ENCODE measurements around the gene LSM14B.
"Not testable (repeated sequence)": the region's sequence is repeated elsewhere in the genome, so short reads cannot be mapped to it uniquely, and the experiment has no call there.

LSM14B gene

DNA sequence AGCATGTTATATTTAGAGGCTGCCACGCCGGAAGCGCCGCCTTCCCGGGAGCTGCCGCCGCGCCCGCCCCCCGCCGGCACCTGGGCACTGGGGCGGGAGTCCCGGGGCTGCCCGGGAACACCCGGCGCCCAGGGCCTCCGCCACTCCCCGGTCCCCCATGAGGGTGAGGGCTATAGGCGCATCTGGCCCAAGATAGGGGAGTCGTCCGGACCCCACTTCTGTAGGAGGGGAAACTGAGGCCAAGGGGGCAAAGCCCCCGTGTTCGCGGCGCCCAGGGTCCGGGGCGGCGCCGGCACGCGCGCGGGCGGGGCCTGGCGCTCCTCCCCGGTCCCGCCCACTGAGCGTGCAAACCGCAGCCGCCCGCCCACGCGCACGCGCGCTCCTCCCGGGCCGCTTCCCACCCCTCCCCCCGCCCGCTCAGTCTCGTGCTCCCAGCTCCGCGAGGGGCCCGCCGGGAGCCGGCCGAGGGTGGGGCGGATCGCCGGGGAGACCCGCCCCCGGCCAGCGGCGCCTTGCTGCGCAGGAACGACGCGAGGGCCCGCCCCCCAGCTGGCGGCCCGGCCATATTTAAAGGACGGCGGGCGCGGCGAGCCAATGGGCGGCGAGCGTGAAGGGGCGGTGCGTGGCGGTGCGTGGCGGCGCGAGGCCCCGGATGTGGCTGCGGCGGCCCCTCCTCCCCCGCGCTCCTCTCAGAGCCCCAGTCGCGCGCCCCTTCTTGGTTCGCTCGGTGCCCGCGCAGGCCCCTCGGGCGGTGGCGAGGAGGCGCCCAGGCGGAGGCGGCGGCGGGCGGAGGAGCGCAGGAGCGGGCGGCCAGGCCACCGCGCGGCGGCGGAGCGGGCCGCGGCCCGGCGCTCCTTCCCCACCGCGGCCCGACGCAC is at the start of gene LSM14B:
LSM14B (plus strand) TSS at position 700 of the 878 bp plus-strand sequence. CDS start 192 bp downstream, outside the sequence.
- DNase-seq (ENCODE audit: low read depth), result peak; percentile 97

DNA sequence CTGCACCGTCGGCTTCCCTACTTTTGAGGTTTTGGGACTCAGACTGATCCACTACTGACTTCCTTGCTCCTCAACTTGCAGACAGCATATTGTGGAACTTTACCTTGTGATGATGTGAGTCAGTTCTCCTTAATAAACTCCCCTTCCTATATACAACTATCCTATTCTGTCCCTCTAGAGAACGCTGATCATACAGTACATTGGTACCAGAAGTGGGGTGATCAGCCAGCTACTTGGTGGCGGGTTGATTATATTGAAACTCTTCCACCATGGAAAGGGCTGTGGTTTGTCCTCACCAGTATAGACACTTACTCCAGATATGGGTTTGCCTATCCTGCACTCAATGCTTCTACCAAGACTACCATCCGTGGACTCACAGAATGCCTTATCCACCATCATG is 49.0 kb upstream of the LSM14B start:
- DNase-seq (ENCODE audit: low read depth), result no peak

DNA sequence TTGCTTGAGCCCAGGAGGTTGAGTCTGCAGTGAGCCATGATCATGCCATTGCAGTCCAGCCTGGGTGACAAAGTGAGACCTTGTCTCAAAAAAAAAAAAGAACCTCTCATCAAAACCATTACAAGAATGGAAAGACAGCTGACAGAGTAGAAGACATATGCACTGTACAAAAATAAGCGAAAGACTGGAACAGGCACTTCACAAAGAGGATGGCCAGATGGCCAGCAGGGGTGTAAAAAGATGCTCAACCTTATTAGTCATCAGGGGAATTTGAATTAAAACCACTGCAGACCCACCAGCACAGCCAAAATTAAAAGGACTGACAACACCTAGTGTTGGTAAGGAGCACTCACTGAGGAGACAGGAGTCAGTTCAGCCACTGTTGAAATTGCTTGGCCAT is 43.1 kb upstream of the LSM14B start:
- no peak for DNase-seq (ENCODE audit: low read depth)

DNA sequence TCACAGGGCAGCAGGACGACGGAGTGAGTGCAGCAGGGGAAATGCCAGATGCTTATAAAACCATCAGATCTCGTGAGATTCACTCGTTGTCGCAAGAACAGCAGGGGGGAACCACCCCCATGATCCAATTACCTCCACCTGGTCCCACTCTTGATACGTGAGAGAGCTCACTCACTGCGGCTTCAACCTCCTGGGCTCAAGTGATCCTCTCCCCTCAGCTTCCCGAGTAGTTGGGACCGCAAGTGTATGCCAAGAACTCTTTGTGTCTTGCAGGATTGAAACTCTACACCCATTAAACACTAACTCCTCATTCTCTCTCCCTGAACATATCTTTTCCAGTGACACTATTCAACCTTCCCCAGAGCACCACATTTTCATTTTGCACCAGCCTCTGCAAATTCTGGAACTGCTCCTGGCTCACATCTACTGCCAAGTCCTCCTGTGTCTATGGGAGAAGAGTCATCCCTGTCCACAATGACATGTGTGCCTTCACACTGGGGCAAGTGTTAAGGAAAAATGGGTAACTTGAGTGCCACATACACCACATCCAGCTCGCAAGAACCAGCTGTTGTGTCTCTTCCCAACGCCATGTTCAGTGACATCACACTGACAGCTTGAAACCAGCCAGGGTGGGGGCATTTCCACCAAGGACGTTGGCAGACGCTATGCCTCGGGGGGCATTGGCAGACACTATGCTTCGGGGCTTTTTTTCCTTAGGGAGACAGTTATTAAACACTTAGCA is 41.9 kb upstream of the LSM14B start:
- DNase-seq (ENCODE audit: low read depth), result no peak

DNA sequence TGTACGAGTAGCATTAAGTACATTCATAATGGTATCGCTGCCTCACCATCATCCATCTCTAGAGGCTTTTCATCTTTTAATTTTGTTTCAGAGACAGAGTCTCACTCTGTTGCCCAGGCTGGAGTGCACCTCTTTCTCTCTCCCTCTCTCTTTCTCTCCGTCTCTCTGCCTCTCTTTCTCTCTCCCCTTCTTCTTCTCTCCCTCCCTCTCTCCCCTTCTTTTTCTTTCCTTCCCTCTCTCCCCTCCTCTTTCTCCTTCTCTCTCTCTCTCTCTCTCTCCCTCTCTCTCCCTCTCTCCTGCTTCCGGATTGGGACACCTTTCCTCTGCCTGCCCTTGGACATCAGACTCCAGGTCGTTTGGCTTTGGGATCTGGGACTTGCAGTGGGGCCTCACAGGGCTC is 39.0 kb upstream of the LSM14B start:
- no peak for DNase-seq (ENCODE audit: low read depth)

DNA sequence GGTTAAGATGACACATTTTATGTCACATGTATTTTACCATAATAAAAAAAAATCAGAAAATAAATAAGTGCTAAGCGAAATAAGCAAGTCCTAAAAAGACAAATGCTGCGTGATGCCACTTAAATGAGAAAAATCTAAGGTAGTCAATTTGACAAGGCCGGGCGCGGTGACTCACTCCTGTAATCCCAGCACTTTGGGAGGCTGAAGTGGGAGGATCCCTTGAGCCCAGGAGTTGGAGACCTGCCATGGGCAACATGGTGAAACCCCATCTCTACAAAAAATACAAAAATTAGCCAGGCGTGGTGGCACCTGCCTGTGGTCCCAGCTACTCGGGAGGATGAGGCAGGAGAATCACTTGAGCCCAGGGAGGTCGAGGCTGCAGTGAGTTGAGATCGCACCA is 38.1 kb upstream of the LSM14B start:
- not testable (repeated sequence) for DNase-seq (ENCODE audit: low read depth)

DNA sequence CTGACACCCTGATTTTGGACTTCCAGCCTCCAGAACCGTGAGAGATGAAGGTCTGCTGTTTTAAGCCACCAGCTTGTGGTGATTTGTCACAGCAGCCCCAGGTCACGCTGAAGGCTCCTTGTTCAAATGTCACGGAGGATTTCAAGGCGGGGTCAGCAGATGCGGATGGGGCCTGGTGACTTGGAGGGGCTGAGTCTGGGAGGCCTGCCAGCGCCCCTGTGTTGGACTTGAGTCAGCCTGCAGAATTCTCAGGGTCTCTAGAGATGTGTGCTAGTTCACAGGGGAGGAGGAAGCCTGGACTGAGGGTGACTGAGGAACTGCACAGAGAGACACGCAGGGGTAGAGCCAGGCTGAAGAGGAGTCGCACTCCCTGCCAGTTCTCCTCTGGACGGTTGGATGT is 37.1 kb upstream of the LSM14B start:
- no peak for DNase-seq (ENCODE audit: low read depth)

DNA sequence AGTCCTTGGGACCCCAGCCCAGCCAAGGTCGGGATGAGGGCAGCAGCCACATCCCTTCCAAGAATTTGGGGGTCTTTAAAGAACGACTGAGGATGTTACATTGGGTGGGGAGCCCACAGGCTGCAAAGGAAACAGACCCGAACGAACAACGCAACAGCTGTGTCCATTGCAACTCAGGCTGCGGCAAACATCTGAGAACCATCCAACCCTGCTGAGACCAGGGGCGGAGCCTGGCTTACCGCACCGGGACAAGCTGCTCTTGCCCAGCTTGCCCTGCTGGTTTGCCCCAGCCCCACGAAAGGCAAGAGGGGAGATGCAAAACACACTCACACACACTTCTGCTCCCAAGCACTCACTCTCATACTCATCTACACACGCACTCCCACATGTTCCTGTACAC is 35.0 kb upstream of the LSM14B start:
- DNase-seq (ENCODE audit: low read depth), result no peak

DNA sequence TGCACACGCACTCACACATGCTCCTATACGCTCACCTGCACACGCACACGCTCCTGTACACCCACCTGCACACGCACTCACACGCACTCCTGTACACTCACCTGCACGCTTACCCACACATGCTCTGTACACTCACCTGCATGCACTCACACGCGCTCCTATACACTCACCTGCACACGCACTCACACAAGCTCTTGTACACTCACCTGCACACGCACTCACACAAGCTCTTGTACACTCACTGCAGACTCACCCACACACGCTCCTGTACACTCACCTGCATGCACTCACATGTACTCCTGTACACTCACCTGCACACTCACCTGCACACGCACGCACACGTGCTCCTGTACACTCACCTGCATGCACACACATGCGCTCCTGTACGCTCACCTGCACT is 34.6 kb upstream of the LSM14B start:
- DNase-seq (ENCODE audit: low read depth), result no peak

DNA sequence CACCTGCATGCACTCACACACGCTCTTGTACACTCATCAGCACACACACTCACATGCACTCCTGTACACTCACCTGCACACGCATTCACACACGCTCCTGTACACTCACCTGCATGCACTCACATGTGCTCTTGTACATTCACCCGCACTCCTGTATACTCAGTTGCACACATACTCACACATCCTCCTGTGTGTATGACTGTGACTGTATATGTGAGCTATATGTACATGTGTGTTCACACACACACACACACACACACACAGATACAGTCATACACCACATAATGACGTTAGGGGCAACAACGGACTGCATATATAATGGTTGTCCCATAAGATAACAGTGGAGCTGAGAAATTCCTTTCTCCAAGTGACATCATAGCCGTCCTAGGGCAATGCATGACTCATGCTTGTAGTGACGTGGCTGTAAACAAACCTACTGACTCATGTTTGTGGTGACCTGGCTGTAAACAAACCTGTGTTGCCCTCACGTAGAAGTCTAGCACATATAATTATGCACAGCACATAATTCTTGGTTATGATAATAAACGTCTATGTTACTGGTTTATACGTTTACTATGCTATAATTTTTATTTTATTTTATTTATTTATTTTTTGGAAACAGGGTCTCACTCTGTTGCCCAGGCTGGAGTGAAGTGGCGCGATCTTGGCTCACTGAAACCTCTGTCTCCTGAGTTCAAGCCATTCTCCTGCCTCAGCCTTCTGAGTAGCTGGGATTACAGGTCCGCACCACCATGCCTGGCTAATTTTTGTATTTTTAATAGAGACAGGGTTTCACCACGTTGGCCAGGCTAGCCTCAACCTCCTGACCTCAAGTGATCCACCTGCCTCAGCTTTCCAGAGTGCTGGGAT is 33.8 kb upstream of the LSM14B start:
- peak; percentile 76 for DNase-seq (ENCODE audit: low read depth)

DNA sequence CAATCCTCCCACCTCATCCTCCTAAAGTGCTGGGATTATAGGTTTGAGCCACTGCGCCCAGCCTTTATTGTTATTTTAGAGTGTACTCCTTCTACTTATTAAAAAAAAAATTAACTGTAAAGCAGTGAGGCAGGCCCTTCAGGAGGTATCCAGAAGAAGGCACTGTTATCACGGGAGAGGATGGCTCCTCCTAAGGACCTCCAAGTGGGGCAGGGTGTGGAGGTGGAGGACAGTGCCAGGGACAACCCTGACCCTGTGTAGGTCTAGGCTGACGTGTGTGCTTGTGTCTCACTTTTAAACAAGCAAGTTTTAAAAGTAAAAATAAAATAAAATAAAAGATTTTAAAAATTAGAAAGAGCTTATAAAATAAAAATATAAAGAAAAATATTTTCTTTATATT is 32.9 kb upstream of the LSM14B start:
- DNase-seq (ENCODE audit: low read depth), result no peak

DNA sequence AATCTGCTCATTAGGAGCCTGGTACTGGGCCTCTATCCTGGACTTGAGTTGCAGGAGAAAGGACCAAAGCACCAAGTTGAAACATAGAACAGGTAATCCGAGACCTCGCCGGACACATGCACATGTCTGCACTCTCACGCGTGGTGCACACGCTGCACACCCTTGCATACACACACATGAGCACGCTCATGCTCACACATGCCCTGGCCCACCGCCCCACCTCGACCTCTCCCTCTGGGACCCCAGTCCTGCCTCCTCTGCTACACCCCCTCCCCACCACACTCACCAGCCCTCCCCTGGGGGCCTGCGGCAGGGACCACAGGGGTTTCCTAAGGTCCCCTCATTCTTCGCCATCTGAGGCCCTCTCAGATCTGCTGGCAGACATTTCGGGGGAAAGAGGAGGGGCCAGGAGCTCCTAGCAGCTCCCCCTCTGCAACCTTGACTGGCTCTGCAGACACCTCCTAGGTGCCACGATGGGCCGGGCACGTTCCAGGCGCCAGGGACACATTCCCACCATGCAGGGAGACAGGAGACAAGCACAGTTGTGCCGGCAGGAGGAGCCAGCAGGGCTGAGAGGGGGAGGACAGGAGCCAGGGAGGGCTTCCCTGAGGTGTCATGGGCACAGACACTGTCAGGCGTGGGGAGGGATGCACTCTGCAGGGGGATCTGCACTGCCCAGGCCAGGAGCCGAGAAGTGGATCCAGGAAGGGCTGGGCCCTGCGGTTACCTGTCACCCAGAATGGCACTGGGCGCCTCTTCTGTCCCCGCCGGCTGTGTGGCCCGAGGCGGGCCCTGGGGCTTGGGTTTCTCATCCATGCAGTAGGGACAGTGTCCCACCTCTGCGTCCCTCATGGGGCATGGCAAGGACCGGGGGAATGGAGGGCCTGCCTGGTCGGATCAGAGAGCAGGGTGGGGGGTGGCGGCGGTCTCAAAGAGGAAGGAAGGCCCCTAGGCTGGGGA is 25.6 kb upstream of the LSM14B start:
- DNase-seq (ENCODE audit: low read depth), result no peak

DNA sequence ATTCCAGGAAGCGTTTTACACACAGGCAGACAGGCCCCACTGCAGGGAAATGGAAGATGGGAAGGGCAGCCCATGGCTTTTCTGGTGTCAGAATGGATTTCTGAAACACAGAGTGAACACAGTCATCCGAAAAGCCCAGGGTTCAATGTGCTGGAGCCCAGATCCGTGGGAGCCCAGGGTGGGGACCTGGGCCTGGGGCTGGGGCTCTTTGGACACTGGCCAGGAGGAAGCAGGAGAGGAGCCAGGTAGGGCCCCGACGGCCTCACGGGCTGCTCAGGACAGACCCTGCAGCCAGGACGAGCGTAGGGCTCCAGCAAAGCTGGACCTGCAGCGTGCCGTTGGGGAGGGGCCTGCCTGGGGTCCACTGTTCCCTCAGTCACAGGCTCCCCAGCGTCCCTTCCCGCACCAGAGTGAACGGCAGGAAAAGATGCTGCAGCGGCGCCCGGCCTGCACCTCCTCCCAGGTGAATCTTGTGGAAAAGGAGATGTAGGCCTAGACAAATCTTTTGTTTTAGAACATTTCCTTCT is 24.3 kb upstream of the LSM14B start:
- DNase-seq (ENCODE audit: low read depth), result no peak

DNA sequence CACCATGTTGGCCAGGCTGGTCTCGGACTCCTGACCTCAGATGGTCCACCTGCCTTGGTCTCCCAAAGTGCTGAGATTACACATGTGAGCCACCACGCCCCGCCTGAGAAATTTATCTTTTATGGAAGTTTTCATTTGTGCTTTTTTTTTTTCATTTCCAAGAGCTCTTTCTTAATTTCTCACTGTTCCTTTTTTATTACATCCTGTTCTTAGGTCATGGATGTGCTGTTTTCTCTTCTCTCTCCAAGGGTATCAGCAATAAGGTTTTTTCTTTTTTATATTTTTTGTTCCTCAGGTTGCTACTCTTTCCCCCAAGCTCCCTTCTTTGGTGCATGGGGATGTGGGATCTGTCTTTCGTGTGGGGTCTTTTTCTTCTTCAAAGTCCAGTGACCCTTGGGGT is 21.2 kb upstream of the LSM14B start:
- DNase-seq (ENCODE audit: low read depth), result no peak

DNA sequence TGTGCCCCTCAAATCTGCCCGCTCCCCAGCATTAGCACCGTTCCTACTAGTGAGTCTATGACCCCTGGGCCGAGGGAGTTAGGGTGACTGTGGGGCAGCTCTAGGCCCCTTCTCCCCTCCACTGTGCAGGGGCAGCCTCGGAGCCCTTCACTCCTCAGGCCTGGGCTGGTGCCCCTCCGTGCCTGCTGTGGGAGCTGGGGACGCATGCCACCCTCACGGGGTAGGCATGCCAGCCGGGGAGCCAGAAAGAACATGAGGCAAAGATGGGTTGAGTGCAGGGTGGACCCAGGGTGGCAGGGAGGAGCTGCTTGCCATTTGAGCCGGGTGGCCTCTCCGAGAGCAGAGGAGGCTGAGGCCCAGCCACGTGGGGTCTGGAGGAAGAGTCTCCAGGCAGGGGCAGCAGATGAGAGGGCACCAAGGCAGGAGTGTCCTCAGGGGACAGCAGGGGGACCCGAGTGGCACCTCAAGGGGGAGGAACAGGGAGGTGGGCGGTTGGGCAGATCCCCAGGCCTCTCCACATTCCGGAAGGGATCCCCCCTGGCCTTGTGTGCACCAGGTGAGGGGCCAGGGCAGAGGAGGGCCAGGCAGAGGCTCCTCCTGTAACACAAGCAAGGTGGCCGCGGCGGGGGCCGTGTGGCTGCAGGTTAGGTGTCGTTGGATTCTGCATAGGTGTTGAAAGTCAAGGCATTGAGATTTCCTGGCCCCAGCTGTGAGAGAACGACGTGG is 18.6 kb upstream of the LSM14B start:
- no peak for DNase-seq (ENCODE audit: low read depth)

DNA sequence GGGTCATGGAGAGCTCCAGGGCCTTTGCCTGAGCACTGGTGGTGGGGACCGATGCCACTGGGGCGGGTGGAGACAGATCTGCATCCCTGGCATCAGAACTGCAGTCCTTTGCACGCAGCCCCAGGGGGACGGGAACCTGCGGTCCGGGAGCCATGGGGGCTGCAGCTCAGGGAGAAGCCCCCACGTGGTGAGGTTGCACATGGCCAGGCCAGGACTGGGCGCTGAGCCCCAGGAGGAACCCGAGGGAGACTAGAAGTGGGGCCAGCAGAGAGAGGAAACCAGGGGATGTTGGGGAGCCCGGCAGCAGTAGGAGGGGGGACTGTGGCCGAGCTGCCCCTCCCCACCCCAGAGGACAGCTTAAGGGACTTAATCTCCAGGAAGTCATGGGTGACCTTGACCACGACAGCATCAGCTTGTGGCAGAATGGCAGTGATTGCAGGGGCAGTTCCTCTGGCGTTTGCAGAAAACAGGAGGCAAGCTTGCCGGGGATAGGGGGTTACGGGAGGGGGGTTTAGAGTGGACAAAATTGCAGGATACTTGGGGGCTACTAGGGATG is 18.0 kb upstream of the LSM14B start:
- no peak for DNase-seq (ENCODE audit: low read depth)

DNA sequence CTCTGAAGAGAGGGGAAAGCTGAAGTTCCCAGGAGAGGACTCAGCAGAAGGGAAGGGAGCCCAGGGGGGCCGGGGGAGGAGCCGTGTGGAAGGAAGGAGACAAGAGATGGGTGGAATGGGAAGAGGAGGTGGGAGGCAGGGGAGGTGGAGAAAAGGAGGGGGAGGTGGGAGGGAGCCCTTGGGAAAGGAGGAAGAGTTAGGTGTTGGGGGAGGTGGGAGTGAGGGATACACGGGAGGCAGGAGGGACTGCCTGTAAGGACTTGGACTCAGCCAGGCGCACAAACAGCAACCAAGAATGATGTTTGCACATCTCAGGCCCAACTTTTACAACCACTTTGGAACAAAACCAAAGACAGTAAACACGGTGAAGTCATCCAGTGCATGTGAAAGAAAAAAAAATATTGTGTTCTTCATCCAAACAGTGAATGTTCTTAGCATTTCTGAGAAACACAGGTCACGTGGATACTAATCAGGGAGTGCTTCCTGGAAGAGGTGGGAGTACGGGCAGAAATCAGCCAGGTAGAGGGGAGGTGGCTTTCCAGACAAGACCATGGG is 17.4 kb upstream of the LSM14B start:
- DNase-seq (ENCODE audit: low read depth), result peak; percentile 53

DNA sequence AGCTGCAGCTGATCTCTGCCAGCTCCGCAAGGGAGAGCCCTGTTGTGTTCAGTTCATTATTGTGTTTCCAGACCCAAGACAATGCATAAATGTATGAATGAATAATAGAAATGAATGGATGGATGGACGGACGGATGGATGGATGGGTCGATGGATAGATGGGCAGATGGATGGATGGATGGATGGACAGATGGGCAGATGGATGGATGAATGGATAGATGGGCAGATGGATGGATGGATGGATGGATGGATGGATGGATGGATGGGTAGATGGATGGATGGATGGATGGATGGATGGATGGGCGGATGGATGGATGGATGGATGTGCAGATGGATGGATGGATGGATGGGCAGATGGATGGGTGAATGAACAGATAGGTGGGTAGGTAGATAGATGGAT is 16.7 kb upstream of the LSM14B start:
- DNase-seq (ENCODE audit: low read depth), result no peak

DNA sequence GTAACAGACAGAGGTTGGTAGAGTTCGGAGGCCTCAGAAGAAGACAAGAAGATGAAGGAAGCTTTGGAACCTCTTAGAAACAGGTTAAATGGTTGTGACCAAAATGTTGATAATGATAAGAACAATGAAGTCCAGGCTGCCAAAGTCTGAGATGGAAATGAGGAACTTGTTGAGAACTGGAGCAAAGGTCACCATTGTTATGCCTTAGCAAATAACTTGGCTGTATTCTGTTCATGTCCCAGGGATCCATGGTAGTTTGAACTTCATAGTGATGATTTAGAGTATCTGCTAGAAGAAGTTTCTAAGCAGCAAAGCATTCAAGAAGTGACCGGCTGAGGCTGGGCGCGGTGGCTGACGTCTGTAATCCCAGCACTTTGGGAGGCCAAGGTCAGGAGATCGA is 11.1 kb upstream of the LSM14B start:
- no peak for DNase-seq (ENCODE audit: low read depth)

DNA sequence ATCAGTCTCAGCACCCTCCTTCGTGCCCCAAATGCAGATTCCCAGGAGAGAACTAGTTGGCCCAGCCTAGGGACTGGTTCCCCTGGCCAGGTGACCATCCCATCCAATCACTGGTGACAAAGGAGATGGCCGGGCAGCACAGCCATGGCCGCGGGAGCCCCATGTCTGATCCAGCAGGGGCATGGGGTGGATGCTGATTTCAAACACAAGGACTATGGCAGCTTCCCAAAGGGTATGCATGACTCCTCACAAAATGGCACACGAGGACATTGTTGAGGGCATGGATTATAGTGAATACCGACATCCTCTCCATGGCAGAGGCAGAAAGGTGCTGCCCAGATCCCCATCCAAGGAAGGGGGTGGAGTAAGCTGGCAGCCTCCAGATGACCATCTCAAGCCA is 9.9 kb upstream of the LSM14B start:
- no peak for DNase-seq (ENCODE audit: low read depth)

Data from EH (cell line).